Melanocyte of skin (primary cell): ENCODE data around the gene SLC26A3. TPM values are rescaled to one million over a fixed set of nuclear protein-coding genes. Genes with fewer than 3 reads are reported as not detected.

Experiments
- total RNA-seq, 2 donors: library from RNA; depleted of rRNA; stranded (reverse); fragments of >200 nt; gene quantifications; 2 replicates each; pipeline ENCODE4 v1.2.3, GENCODE V29; 2012

SLC26A3 gene
- not detected for total RNA-seq

GRCh38 chr7:107803009-107803610, at the start of gene SLC26A3:
Gene SLC26A3 (minus strand): TSS chr7:107803223. CDS start chr7:107794509, 8,714 bp downstream.

GRCh38 chr7:107743567-107744344, 59.3 kb downstream of the SLC26A3 start, which contains the start of gene CBLL1:
Gene CBLL1 (plus strand): TSS chr7:107744142. CDS start chr7:107744164, 22 bp downstream.

Other genes with a start within 250 kb of the SLC26A3 start
- gene COG5, start 239.3 kb downstream of the SLC26A3 start, total RNA-seq = 10 to 100 TPM; 18.3 to 23.1 TPM
- gene DUS4L, start 239.3 kb downstream of the SLC26A3 start, total RNA-seq = 1 to 10 TPM; 4.5 to 4.7 TPM
- gene BCAP29, start 223.0 kb downstream of the SLC26A3 start, total RNA-seq = 10 to 100 TPM; 48.0 to 60.9 TPM
- gene SLC26A4, start 142.4 kb downstream of the SLC26A3 start, total RNA-seq = 1 to 10 TPM in 1 of 2 donors, under 1 TPM in 1; 0.33 to 1.7 TPM
- gene CBLL1, start 59.1 kb downstream of the SLC26A3 start, total RNA-seq = 10 to 100 TPM; 29.3 to 43.3 TPM
- gene DLD, start 88.0 kb upstream of the SLC26A3 start, total RNA-seq = 10 to 100 TPM; 67.8 to 80.3 TPM
- 100 to 1,000 TPM; 160 to 183 TPM for gene LAMB1, start 199.9 kb upstream of the SLC26A3 start, total RNA-seq